Panc1 (cell line): ENCODE results near the gene TCEANC2. TPM values are rescaled to one million over a fixed set of nuclear protein-coding genes. Genes with fewer than 3 reads are reported as not detected.

Source experiments
- ATAC-seq: fragments of 200-7000 bp; cut with Tn5 transposase; 2 replicates; pipeline ENCODE4 v1.9.1; 2020; ENCODE audit warnings: mild to moderate bottlenecking, moderate library complexity
- BruUV-seq: library from RNA; stranded (reverse); fragments of 400-500 nt; replicated peaks from 2 replicates; lab custom pipeline; 2021; lab: Mats Ljungman, UMichigan
- CTCF ChIA-PET: fragments of 300-600 bp; sonication (Branson Sonifier 250); formaldehyde crosslinking; loops from one replicate; lab custom pipeline; 2022; ENCODE audit warnings: antibody characterized with exemption; lab: Charles Lee
- POLR2A ChIA-PET: fragments of 300-600 bp; sonication (Branson Sonifier 250); formaldehyde crosslinking; loops from one replicate; lab custom pipeline; 2022; ENCODE audit warnings: antibody characterized with exemption; lab: Charles Lee
- DNase-seq: peaks from one replicate; pipeline ENCODE4 v3.0.0-alpha.2; 2010; ENCODE audit warnings: low read depth, low spot score
- H3K27ac ChIP-seq: 2 replicates; pipeline ENCODE4 v1.5.1; 2011; ENCODE audit warnings: mild to moderate bottlenecking, low read length, inconsistent platforms
- H3K27me3 ChIP-seq: fragments of 200-500 bp; sonication (Bioruptor generic); 2 replicates; pipeline ENCODE4 v1.6.0; 2014; ENCODE audit warnings: low read length, inconsistent platforms; ENCODE audit not compliant: control insufficient read depth, insufficient read depth
- H3K36me3 ChIP-seq: fragments of 200-500 bp; sonication (Bioruptor generic); 2 replicates; pipeline ENCODE4 v1.5.1; 2014; ENCODE audit warnings: inconsistent platforms, mild to moderate bottlenecking, low read length, moderate library complexity; ENCODE audit not compliant: control insufficient read depth, insufficient read depth
- H3K4me1 ChIP-seq: 2 replicates; pipeline ENCODE4 v1.5.1; 2011; ENCODE audit warnings: inconsistent platforms, mild to moderate bottlenecking, low read length, moderate library complexity; ENCODE audit not compliant: control insufficient read depth, insufficient read depth
- H3K4me3 ChIP-seq, 2 experiments: 2 replicates each; pipeline ENCODE4 v1.5.1; 2011 to 2012; ENCODE audit warnings: low read depth in 2 of 2, low read length in 2 of 2, mild to moderate bottlenecking in 2 of 2, inconsistent platforms in 1 of 2, moderate library complexity in 1 of 2
- H3K9me3 ChIP-seq: fragments of 200-500 bp; sonication (Bioruptor generic); 2 replicates; pipeline ENCODE4 v1.5.1; 2014; ENCODE audit warnings: low read depth, mild to moderate bottlenecking, inconsistent platforms, low read length, moderate library complexity; ENCODE audit not compliant: control insufficient read depth, insufficient read depth
- POLR2AphosphoS5 ChIP-seq: IDR thresholded peaks from 2 replicates; pipeline ENCODE4 v1.6.1; 2012; ENCODE audit warnings: mild to moderate bottlenecking, low read depth, low read length, moderate library complexity
- SIN3A ChIP-seq: IDR thresholded peaks from 2 replicates; pipeline ENCODE4 v1.6.1; 2012; ENCODE audit warnings: low read depth, mild to moderate bottlenecking, low read length, moderate library complexity, borderline replicate concordance; ENCODE audit not compliant: insufficient read depth
- TCF7L2 ChIP-seq: IDR thresholded peaks from 2 replicates; pipeline ENCODE4 v1.6.1; 2011; ENCODE audit warnings: mild to moderate bottlenecking, low read depth, low read length, inconsistent platforms
- in situ Hi-C: cut with HindIII; loops from 2 replicates; pipeline ENCODE4 v1.10.0; 2016; ENCODE audit warnings: low sequenced_read_pairs, low pct_unique_long_range_greater_than_20kb
- intact Hi-C: fragments of 100-400 bp; cut with micrococcal nuclease; formaldehyde crosslinking; loops from one replicate; pipeline ENCODE4 v1.10.0; 2022; ENCODE audit not compliant: unreplicated experiment
- total RNA-seq: library from RNA; stranded (reverse); gene quantifications from one replicate; pipeline ENCODE4 v1.2.1, GENCODE V29; 2021; ENCODE audit not compliant: unreplicated experiment
- TF ChIP-seq, protein P1 (sequence below), 2 experiments: IDR thresholded peaks; 2 replicates each; pipeline ENCODE4 v1.6.1; 2011 to 2012; ENCODE audit warnings: low read depth in 2 of 2, control low read depth in 1 of 2, low read length in 1 of 2, mild to moderate bottlenecking in 1 of 2, moderate library complexity in 1 of 2; ENCODE audit not compliant: insufficient read depth in 1 of 2
- TF ChIP-seq, protein P2 (sequence below): fragments of 450-650 bp; IDR thresholded peaks from 2 replicates; pipeline ENCODE4 v1.5.1; 2017; ENCODE audit warnings: mild to moderate bottlenecking

Gene TCEANC2
- total RNA-seq, 1 experiment from 2014 or later, result 5.1 TPM

DNA sequence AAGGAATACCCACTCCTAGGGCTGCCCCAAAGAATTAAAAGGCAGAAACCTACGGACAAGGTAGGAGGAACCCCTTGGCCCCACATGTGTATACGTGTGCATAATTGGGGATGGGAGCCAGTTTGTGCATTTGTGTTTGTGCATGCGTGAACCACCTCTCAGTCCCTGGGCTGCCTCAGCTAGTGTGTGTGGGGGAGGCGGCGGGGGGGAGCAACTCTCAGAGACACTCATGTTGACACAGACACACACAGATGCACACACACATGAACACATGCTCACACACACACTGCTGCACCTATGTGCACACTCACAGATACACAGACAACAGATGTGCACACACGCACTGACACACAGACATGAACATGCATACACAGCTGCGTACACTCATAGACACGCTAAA, 40.5 kb upstream of the TCEANC2 start:
- H3K27me3 ChIP-seq, result no peaks in the 10 kb centered on the region
- intact Hi-C loops, result no loop called here

DNA sequence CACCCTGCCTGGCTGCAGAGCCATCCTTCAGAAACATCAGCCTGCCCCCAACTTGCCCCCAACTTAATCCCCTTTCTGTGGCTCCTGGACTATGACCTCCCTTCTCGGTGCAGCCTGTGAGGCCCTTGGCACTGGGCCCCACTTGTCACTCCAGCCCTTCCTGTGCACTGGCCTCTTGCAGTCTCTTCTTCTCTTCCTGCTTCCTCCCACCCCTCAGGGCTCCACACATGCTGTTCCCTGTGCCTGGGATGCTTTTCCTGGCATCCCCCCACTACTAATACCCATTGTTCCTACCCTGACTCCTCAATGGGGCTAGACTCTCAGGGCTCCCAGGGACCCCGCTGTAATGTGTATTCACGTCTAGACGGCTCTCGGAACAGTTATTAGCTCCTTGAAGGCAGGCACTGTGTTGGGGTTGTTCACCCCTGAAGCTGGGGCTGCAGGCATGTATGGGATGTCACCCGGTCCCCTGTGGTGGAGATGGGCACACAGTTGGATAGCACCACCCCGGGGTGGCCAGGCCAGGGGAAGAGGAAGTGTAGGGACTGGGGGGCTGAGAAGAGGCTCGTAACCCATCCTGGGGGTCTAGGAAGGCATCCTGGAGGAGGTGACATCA, 39.9 kb upstream of the TCEANC2 start:
- in situ Hi-C loops, result no loop called here
- CTCF ChIA-PET, result no interaction called here
- H3K36me3 ChIP-seq, result no peaks in the 10 kb centered on the region
- BruUV-seq, result no TSS peak
- peaks cover 7% of the 10 kb centered on the region; the same call in 1 of the 2 replicates for H3K4me1 ChIP-seq
- POLR2A ChIA-PET, result no interaction called here
- H3K27me3 ChIP-seq, result no peaks in the 10 kb centered on the region
- intact Hi-C loops, result no loop called here
- no peak for DNase-seq
- no peak for ATAC-seq
- H3K27ac ChIP-seq, result no peak overlapping the region
- no peaks in the 10 kb centered on the region for H3K9me3 ChIP-seq
- H3K4me3 ChIP-seq, result no peak overlapping the region
- TF ChIP-seq SIN3A, result no peak

More for the DNA sequence above, 40.5 kb upstream of the TCEANC2 start:
- ChIA-PET POLR2A (no interaction called here), CTCF (no interaction called here)
- in situ Hi-C loops, result no loop called here
- DNase-seq, result no peak
- H3K36me3 ChIP-seq, result no peaks in the 10 kb centered on the region
- BruUV-seq, result no TSS peak
- TF ChIP-seq TCF7L2, result no peak
- TF ChIP-seq, protein P1, sequence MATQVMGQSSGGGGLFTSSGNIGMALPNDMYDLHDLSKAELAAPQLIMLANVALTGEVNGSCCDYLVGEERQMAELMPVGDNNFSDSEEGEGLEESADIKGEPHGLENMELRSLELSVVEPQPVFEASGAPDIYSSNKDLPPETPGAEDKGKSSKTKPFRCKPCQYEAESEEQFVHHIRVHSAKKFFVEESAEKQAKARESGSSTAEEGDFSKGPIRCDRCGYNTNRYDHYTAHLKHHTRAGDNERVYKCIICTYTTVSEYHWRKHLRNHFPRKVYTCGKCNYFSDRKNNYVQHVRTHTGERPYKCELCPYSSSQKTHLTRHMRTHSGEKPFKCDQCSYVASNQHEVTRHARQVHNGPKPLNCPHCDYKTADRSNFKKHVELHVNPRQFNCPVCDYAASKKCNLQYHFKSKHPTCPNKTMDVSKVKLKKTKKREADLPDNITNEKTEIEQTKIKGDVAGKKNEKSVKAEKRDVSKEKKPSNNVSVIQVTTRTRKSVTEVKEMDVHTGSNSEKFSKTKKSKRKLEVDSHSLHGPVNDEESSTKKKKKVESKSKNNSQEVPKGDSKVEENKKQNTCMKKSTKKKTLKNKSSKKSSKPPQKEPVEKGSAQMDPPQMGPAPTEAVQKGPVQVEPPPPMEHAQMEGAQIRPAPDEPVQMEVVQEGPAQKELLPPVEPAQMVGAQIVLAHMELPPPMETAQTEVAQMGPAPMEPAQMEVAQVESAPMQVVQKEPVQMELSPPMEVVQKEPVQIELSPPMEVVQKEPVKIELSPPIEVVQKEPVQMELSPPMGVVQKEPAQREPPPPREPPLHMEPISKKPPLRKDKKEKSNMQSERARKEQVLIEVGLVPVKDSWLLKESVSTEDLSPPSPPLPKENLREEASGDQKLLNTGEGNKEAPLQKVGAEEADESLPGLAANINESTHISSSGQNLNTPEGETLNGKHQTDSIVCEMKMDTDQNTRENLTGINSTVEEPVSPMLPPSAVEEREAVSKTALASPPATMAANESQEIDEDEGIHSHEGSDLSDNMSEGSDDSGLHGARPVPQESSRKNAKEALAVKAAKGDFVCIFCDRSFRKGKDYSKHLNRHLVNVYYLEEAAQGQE (IDR thresholded peaks at IDR 0.05; ENCODE audit: insufficient read depth in 1 of 2, low read depth in 2 of 2, low read length in 1 of 2), result no peak
- TF ChIP-seq, protein P2, sequence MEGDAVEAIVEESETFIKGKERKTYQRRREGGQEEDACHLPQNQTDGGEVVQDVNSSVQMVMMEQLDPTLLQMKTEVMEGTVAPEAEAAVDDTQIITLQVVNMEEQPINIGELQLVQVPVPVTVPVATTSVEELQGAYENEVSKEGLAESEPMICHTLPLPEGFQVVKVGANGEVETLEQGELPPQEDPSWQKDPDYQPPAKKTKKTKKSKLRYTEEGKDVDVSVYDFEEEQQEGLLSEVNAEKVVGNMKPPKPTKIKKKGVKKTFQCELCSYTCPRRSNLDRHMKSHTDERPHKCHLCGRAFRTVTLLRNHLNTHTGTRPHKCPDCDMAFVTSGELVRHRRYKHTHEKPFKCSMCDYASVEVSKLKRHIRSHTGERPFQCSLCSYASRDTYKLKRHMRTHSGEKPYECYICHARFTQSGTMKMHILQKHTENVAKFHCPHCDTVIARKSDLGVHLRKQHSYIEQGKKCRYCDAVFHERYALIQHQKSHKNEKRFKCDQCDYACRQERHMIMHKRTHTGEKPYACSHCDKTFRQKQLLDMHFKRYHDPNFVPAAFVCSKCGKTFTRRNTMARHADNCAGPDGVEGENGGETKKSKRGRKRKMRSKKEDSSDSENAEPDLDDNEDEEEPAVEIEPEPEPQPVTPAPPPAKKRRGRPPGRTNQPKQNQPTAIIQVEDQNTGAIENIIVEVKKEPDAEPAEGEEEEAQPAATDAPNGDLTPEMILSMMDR, result no peak
- ATAC-seq, result no peak
- H3K9me3 ChIP-seq, result no peaks in the 10 kb centered on the region
- H3K27ac ChIP-seq, result no peak overlapping the region
- no peak overlapping the region for H3K4me3 ChIP-seq
- H3K4me1 ChIP-seq, result peaks cover 7% of the 10 kb centered on the region; the same call in 1 of the 2 replicates

DNA sequence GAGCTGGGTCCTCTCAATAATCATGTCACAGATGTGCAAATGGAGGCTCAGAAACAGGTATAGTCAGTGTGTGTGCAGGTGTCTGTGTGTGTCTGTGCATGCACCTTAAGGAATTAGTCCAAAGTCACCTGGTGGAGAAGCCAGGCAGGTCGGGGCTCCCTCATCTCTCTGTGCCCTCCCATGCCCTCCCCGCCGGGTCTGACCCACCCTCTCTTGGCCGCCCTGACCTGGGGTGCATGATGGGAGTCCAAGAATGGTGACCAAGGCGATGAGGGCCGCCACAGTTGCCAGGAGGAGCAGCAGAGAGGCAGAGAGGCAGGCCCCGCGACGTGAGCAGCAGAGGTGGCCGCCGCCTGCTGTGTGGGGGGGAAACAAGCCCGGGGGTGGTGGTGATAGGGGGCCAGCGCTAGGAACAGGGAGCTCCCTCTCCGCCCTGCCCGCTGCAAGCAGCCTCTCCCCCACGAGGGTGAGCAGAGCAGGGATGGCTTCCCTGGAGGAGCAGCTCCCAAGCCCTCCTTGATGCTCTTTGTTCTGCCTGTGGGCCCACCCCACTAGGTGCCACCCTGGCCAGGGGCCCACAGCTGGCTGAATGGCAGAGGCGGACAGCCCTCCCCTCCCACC, 39.3 kb upstream of the TCEANC2 start:
- no peak for DNase-seq
- ChIA-PET POLR2A (no interaction called here), CTCF (interaction anchor here (1.1 kb wide), 1 partner anchor 15 kb away, joined by 5 read pairs; no protein-coding TSS in a partner anchor)
- Histone ChIP-seq H3K4me3 (no peak overlapping the region), H3K36me3 (no peaks in the 10 kb centered on the region), H3K9me3 (no peaks in the 10 kb centered on the region), H3K27me3 (no peaks in the 10 kb centered on the region), H3K4me1 (peaks cover 7% of the 10 kb centered on the region; the same call in 1 of the 2 replicates), H3K27ac (no peak overlapping the region)
- in situ Hi-C loops (no loop called here), intact Hi-C loops (no loop called here)
- TF ChIP-seq SIN3A (no peak), POLR2AphosphoS5 (no peak), TCF7L2 (no peak)
- TF ChIP-seq, protein P2, result no peak
- TF ChIP-seq, protein P1 (IDR thresholded peaks at IDR 0.05; ENCODE audit: insufficient read depth in 1 of 2, low read depth in 2 of 2, low read length in 1 of 2), result no peak
- no TSS peak for BruUV-seq
- no peak for ATAC-seq
